ENCODE measurements around the gene OPCML.

DNA sequence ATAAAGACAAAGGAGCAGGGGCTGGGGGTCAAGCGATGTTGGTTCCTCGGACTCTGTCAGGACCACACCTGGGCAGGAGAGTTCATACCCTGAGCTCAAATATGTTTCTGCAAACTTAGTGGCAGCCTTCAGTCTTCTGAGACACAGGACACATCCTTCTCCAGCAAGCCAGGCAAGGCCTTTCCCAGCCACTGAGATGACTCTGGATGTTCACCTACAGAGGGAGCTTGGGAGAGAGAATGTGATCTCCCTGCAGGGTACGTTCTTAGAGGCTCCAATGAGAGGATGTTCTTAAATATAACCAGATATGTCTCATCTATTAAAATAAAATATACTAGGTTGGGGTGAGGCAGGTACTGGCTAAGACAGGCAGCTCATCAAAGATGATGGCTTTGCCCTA is 461.5 kb downstream of the OPCML start:
- no peak for TF ChIP-seq ZFP3 (CRISPR knock-in tag; IDR thresholded peaks at IDR 0.05)
- no peak for TF ChIP-seq RARB (CRISPR knock-in tag; IDR thresholded peaks at IDR 0.05)
- no peak for TF ChIP-seq ZNF70 (CRISPR knock-in tag; IDR thresholded peaks at IDR 0.05)
- TF ChIP-seq, protein P1, sequence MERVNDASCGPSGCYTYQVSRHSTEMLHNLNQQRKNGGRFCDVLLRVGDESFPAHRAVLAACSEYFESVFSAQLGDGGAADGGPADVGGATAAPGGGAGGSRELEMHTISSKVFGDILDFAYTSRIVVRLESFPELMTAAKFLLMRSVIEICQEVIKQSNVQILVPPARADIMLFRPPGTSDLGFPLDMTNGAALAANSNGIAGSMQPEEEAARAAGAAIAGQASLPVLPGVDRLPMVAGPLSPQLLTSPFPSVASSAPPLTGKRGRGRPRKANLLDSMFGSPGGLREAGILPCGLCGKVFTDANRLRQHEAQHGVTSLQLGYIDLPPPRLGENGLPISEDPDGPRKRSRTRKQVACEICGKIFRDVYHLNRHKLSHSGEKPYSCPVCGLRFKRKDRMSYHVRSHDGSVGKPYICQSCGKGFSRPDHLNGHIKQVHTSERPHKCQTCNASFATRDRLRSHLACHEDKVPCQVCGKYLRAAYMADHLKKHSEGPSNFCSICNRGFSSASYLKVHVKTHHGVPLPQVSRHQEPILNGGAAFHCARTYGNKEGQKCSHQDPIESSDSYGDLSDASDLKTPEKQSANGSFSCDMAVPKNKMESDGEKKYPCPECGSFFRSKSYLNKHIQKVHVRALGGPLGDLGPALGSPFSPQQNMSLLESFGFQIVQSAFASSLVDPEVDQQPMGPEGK (CRISPR knock-in tag; IDR thresholded peaks at IDR 0.05; ENCODE audit: borderline replicate concordance): no peak
- TF ChIP-seq ZC3H10 (CRISPR knock-in tag; IDR thresholded peaks at IDR 0.05): no peak
- TF ChIP-seq, protein P2, sequence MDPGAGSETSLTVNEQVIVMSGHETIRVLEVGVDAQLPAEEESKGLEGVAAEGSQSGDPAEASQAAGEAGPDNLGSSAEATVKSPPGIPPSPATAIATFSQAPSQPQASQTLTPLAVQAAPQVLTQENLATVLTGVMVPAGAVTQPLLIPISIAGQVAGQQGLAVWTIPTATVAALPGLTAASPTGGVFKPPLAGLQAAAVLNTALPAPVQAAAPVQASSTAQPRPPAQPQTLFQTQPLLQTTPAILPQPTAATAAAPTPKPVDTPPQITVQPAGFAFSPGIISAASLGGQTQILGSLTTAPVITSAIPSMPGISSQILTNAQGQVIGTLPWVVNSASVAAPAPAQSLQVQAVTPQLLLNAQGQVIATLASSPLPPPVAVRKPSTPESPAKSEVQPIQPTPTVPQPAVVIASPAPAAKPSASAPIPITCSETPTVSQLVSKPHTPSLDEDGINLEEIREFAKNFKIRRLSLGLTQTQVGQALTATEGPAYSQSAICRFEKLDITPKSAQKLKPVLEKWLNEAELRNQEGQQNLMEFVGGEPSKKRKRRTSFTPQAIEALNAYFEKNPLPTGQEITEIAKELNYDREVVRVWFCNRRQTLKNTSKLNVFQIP (CRISPR knock-in tag; IDR thresholded peaks at IDR 0.05; ENCODE audit: borderline replicate concordance, low read depth): no peak
- TF ChIP-seq ZNF565 (CRISPR knock-in tag; conservative IDR thresholded peaks at IDR 0.05; ENCODE audit: low read depth): no peak
- no peak for TF ChIP-seq ISL1 (CRISPR knock-in tag; IDR thresholded peaks at IDR 0.05)
- TF ChIP-seq TCF4 (CRISPR knock-in tag; IDR thresholded peaks at IDR 0.05; ENCODE audit: borderline replicate concordance): no peak

Data from SK-N-SH treated with all-trans-retinoic acid at 6 μM for 48 hours (cell line).